Stimulated activated CD4-positive, alpha-beta T cell treated with anti-CD3 and anti-CD28 coated beads, Interleukin-4, amount 100 ng/mL, for 1 hour (primary cell): Measurements from ENCODE around the gene TOB2.
"Not testable (repeated sequence)": the region's sequence is repeated elsewhere in the genome, so short reads cannot be mapped to it uniquely, and the experiment has no call there.

Source experiments
- DNase-seq: peaks from one replicate; pipeline ENCODE4 v3.0.0-alpha.2; 2020

TOB2 gene

DNA sequence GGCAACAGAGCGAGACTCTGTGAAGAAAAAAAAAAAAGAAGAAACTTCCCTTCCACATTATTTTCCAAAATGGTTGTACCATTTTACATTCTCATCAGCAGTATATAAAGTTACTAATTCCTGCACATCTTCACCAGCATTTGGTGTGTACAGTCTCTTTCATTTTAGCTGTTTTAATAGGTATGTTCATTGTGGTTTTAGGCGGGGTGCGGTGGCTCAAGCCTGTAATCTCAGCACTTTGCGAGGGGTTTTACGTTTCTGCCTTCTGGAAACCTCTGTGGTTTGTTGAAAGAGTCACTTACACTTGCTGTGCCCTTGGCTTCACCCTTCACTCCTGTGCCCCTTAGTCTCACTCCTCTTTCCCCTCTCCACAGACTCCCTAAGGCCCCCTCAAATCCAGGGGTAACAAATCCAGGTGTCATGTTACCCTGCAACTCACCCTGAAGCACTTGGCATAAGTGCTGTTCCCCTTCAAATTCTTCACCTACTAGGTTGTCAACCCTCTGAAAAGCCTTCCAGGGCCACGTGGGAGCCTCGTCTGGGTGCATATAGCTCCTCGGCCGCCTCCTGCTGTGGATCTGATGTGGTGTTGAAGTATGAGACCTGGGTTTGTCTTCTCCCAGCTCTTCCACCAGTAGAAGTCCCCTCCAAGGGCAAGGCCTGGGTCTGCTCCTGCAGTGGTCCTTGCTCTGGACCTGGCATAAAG lies 20.8 kb downstream of the TOB2 start:
- peak; percentile 27 for DNase-seq

DNA sequence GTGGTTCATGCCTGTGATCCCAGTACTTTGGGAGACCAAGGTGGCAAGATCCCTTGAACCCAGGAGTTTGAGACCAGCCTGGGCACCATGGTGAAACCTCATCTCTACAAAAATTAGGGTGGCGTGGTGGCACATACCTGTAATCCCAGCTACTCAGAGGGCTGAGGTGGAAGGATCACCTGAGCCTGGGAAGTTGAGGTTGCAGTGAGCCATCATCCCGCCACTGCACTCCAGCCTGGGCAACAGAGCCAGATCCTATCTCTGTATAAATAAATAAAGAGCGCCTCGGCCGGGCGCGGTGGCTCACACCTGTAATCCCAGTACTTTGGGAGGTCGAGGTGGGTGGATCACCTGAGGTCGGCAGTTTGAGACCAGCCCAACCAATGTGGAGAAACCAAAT lies 27.9 kb downstream of the TOB2 start:
- DNase-seq = no peak

DNA sequence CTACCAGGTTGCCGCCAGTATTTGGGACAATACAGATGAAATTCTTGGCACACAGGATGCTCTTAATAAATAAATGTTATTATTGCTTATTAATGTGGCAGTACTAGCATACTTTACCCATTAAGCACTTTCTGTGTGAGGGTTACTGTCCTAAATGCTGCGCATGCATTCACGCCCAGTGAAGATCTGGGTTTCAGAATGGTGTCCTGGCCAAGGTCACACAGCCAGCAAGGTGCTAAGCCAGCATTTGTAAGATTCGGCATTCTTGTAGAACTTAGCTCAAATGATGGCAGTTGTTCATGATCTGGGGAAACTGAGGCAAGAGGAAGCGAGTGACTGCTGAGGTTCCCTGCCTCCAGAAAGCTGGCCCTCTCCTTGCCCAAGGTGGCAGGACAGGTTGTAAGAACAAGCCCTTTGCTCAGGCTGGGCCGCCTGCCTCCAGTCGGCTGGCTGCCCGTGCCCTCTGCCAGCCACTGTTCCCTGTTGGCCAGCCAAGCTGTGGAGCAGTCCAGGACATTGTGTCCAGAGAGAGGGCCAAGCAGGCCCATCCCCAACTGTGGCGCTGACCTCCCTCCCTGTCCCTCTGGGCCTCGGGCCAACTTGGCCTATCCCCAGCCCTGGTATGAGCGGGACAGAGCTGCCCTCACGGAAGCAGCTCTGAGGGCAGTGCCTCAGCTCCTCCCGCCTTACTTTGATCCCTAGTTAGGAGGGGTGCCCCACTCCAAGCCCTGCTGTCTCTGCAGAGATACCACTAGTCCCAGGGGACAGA lies 28.8 kb downstream of the TOB2 start:
- no peak for DNase-seq

DNA sequence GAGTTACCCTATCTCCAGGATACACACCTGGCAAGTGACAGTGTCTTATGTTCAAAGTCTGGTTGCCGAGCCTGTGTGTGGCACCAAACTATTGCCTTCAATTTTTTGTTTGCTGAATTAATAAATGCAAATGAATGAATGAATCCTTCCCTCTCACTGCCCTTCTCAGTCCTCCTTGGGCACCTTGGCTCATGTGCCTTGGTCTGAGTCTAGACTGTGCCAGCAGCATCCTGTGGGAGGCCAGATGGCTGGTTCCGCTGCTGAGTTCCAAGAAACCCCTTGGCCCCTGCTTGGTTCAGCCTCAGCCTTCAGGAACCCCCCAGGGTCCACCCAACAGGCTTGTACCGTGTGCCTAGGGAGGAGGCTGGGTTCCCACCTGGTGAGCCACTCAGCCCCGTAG lies 31.0 kb downstream of the TOB2 start:
- DNase-seq = no peak

DNA sequence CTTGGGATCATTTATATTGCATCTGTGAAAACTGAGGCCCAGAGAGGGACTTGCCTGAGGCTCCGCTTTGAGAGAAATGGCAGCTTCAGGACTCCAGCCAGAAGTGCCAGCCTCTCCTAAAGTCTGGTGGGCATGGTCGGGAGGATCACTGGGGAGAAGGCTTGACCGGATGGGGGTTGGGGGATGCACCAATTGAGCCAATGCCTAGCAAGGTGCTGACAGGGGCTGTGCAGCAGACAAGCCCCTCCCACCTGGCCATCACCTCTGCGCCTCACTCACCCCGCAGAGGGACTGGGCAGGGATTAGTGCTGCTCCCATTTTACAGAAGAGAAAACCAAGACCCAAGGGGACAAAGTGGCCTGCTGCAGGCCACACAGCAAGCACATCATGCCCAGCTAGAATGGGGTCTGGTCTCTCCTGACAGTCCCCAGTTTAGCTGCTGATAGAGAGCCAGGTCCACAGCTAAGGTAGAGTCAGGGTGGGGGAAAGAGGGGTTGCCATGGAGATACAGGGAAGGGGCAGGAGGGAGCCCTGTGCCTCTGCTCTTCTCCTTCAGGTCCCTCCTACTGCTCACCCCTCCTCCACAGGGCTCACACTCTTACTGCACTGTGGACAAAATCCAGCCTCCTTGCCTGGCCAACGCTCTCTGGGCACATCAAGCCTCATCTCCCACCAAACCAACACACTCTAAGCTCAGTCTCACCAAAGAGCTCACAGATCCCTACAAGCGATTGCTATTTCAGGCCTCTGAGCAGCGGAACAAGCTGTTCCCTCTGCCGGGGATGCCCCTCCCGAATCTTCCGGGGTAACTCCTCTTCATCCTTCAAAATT lies 35.4 kb downstream of the TOB2 start:
- no peak for DNase-seq

DNA sequence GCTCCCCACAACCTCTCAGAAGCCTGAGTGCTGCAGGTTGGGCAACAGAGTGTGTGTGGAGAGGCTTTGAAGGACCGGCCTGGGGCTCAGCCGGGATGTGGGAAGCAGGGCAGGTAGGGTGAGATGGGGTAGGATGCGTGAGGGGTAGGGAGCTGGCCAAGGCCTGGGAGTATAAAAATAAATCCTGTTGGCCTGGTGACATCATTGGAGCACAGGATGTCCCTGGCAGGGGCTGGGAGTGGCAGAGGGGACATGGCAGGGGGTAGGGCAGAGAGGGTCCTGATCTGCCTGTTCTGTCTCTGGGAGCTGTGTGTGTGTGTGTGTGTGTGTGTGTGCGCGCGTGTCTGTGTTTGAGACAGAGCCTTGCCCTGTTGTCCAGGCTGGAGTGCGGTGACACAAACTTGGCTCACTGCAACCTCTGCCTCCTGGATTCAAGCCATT lies 36.3 kb downstream of the TOB2 start:
- DNase-seq = no peak

DNA sequence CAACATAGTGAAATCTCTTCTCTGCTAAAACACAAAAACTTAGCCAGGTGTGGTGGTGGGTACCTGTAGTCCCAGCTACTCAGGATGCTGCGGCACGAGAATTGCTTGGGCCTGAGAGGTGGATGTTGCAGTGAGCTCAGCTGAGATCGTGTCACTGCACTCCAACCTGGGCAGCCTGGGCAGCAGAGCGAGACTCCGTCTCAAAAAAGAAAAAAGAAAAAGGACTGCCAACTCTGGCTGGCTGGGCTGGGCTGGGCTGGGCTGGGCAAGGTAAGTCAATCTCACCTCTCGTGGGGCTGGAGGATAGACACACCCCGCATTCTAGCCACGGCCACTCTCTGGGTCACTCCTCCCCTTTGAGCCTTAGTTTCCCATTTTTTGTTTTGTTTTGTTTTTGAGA lies 37.9 kb downstream of the TOB2 start:
- DNase-seq = no peak

DNA sequence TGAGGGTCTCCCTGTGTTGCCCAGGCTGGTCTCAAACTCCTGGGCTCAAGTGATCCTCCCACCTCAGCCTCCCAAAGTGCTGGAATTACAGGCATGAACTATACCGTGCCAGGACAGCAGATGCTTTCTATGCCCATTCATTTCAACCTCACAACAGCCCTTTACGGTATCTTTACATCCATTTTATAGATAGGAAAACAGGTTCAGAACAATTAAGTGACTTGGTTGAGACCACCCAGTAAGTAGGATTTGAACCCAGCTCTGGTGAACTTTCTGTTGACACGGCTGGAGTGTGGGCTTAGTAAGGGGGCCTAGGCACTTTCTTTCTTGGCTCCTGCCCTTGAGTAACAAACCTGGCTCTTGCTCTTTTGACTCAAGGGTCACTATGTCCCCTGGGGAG lies 39.2 kb downstream of the TOB2 start:
- DNase-seq = no peak

DNA sequence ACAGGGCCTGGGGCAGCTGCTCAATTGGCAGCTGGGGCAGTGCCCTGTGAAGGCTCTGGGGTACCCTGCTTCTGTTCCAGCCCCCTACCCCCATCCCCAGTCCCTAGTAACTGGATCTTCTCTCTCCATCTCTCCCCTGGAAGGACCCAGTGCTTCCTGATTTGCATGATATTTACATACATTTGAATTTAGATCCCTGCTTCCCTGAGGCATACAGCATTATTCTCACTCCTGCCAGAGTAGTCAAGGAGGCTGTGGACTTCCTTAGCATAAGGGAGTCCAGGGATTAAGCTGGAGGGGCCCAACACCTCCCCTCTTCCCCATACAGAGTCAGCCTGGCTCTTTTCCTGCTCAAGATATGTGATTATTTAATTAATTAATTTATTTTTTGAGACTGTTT lies 40.2 kb downstream of the TOB2 start:
- DNase-seq = no peak

DNA sequence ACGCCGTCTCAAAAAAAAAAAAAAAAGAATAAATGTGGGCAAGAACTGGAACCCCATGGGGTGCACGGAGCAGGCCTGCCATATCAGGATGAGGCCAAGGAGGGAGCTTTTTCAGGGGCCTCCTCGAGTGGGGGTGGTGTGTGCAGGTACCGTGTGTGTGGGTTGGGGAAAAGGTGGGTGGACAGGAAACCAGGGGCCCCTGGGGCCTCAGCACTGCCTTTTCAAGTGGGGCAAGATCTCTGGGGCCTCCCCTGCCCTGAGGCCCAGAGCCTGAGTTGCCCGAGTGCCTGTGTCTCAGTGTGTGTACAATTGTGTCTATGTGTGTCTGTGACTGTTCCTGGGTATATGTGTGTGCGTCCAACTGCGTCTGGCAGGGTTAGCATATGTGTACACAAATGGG lies 41.0 kb downstream of the TOB2 start:
- peak; percentile 44 for DNase-seq

DNA sequence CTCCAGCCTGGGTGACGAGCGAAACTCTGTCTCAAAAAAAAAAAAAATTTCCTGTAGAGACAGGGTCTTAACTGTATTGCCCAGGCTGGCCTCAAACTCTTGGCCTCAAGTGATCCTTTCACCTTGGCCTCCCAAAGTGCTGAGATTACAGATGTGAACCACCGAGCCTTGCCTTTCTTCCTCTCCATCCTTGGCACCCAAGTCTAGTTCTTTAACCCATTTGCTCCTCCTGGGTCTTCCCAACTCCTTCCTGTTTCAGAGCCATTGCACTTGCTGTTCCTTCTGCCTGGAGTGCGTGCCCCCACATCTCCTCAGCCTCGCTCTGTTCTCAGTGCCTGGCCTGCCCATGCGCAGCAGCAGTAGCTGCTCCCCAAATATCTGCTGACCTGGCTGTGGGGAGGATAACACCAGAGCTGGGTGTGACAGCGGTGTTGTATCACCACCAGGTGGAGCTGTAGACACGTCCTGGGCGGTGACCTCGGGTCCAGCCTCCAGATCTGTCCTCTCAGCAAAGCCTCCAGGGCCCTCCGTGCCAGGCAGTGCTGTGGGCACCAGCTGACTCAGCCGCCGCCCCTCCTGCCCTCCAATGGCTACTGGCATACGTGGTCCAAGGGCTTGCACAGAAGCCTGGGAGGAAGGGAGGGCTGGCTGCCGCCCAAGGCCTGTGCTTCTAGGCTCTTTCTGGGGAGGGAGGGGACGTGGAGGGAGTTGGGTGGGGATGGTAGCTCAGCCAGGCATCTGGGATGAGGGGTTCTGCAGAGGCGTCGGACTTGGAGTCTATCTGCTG lies 42.9 kb downstream of the TOB2 start:
- peak; percentile 73 for DNase-seq

DNA sequence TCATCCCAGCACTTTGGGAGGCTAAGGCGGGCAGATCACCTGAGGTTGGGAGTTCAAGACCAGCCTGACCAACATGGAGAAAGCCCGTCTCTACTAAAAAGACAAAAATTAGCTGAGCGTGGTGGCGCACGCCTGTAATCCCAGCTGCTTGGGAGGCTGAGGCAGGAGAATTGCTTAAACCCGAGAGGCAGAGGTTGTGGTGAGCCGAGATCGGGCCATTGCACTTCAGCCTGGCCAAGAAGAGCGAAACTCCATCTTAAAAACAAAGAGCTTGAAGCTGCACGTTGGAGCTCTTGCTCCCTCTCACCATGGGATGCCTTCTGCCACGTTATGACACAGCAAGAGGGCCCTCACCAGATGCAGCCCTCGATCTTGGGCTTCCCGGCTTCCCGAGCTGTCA lies 43.8 kb downstream of the TOB2 start:
- DNase-seq = not testable (repeated sequence)

DNA sequence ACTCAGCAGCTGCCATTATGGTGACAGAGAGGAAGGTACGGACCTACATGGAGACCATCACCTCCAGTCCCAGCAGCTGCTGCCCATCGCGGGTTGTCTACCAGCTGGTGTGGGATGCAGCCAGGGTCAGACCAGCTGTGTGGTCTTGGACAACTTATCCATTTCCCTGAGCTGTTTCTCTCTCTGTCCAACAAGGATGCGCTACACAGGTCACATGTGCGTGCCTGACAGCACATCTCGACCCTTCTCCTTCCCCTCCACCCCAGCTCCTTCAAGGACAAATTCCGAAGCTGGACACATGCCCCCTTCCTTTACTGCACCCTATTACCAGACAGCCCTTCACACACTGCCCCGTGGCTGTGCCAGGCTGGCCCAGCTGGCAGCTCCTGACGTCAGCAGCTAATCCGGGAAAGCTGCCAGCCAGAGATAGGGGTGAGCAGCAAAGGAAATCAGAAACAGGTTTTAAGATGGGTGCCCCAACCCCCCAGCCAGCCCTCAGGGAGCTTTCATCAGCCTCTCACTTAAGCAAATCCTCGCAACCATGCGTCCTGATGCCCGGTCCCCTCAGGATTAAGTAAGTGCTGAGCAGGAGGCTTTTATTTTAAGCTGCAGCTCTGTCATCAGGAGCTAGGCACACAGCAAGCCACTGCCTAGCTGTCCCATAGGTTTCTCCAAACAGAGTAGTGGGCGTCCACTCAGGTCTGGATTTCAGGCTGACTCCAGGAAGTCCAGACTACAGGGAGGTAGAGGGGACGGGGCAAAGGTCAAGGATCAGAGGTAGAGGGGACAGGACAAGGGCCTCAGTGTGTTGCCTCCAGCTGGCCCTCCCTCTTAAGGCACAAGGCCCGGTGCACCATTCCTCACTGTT lies 44.6 kb downstream of the TOB2 start:
- DNase-seq = no peak

DNA sequence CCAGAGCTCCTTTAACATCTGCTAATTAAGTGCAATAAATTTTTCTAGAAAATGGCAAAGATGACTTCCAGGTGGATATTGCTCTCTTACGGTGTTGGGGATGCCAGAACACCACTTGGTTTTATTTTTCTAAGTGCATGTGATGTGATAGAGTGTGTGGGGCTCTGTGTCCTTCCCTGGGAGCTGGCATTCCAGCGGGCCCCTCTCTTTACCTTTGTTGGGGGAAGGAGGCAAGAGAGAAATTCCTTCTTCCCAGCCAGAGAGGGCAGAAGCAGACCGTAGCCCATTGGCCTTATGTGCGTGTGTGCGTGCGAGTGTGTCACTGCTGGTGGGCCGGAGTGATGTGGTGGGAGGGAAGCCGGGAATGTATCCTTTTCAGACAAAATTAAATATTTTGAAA lies 47.7 kb downstream of the TOB2 start:
- no peak for DNase-seq

DNA sequence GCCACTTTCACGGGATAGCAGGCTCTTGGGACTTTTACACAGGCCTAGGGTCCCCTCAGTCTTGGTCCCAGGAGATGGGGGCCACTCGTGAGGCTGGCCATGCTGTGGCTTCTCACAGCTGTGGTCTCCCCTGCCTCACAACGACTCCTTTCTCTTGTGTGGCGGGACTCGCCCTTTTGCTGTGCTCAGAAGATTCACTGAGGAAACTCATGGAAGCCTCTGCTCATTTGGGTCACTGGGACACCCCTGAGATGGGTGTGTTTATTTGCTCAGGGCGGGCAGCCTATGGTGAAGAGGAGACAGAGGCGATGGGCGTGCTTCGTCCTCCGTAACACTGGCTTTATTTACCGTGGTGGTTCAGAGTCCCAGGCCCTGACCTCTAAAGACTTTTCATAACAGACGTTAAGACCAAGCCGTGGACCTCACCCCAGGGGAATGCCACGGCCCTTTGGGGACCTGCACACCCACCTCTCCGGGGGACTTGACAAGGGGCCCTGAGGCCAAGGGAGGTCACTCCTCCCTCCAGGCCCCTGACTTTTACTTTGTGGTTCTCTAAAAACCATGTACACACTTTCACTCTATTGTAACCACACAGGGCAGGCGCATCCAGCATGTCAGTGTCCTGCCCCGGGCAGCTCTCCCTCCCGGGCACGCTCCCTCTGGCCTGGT lies 49.3 kb downstream of the TOB2 start:
- DNase-seq = no peak

DNA sequence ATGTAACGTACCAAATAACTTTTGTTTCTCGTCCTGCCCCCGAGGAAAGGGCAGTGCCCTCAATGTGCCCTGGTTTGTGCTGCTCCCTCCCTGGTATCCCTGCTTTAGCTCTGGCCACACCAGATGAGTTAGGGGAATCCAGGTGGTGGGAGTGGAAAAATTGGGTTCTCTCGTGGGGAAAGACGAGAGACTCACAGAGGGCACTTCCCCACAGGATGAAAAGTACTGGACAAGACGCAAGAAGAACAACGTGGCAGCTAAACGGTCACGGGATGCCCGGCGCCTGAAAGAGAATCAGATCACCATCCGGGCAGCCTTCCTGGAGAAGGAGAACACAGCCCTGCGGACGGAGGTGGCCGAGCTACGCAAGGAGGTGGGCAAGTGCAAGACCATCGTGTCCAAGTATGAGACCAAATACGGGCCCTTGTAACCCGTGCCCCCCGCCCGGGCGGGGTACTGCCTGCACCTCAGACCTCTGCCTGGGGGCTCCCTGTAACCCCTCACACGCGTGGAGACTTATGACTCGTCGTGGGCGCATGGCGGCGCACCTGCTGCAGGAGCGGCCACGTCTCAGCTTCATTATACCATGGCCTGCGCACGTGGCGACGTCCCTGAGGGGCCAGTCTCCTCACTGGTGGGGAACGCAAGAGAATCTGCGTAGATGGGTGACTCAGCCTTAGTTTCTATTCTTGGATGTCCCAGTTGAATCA lies 50.9 kb downstream of the TOB2 start:
- DNase-seq = no peak

DNA sequence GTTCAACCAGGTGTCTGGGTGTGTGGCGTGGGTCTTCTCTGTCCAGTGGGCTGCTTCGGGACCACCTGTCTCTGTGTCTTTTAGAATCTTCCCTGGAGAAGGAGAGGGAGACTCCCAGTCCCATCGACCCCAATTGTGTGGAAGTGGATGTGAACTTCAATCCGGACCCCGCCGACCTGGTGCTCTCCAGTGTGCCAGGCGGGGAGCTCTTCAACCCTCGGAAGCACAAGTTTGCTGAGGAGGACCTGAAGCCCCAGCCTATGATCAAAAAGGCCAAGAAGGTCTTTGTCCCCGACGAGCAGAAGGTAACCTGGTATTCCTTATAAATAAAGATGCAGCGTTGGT lies 52.6 kb downstream of the TOB2 start:
- no peak for DNase-seq

DNA sequence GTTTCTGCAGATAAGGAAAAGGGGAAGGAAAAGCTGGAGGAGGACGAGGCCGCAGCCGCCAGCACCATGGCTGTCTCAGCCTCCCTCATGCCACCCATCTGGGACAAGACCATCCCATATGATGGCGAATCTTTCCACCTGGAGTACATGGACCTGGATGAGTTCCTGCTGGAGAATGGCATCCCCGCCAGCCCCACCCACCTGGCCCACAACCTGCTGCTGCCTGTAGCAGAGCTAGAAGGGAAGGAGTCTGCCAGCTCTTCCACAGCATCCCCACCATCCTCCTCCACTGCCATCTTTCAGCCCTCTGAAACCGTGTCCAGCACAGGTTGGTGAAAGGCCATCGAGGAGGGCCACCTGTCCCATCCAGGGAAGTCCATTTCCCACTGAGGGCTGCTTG lies 59.3 kb downstream of the TOB2 start:
- no peak for DNase-seq

DNA sequence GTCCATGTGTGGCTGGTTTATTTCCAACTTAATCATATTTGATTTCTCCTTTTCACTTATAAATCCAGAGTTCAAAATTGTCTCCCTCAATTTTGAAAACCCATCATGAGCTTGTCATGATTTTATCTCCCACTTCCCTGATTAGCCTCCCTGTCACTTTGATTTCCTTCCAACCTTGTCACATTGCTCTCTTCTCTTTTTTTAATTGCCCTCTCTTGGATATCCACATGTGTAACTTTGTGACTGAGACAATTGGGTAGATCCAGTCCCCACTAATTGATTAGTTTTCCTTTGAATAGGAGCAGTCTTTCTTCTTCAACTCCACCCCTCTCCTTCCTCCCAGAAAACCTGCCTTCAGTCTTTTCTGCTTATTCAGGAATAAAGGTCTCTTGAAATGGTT lies 62.5 kb downstream of the TOB2 start:
- no peak for DNase-seq
